ENCODE results near the gene NR6A1. TPM values are rescaled to one million over a fixed set of nuclear protein-coding genes. Genes with fewer than 3 reads are reported as not detected.

The NR6A1 gene
- total and polyA plus RNA-seq, 2 of the 8 experiments (the other 6 are each of a cell fraction or from before 2014, with no cell fraction given): 93.2 to 237 TPM

- H2BK20ac ChIP-seq (ENCODE audit: low read length): no peak overlapping the region
- no peak overlapping the region for H3K4me2 ChIP-seq (ENCODE audit: insufficient read depth in 1 of 2, low read depth in 2 of 2, low read length in 2 of 2)
- H3K23me2 ChIP-seq (ENCODE audit: low read depth, low read length): no peaks in the 10 kb centered on the region
- TF ChIP-seq EP300 (IDR thresholded peaks at IDR 0.05; ENCODE audit: borderline replicate concordance in 1 of 2, low read depth in 2 of 2, low read length in 2 of 2) (no peak), NRF1 (IDR thresholded peaks at IDR 0.05; ENCODE audit: low read depth, low read length) (no peak), PHF8 (conservative IDR thresholded peaks at IDR 0.05; ENCODE audit: low read depth, low read length) (no peak), SP1 (IDR thresholded peaks at IDR 0.05; ENCODE audit: low read depth, low read length) (no peak), SIN3A (conservative IDR thresholded peaks at IDR 0.05 in 1 of 2, IDR thresholded peaks at IDR 0.05 in 1 of 2; ENCODE audit: low read depth in 1 of 2, low read length in 2 of 2) (no peak), E2F6 (IDR thresholded peaks at IDR 0.05) (no peak), RAD21 (IDR thresholded peaks at IDR 0.05 in 1 of 2, conservative IDR thresholded peaks at IDR 0.05 in 1 of 2; ENCODE audit: low read depth in 2 of 2, low read length in 2 of 2) (no peak)
- H3K4me3 ChIP-seq (ENCODE audit: extremely low read depth in 1 of 4, insufficient read depth in 2 of 4, low read depth in 3 of 4, low read length in 4 of 4): no peak overlapping the region
- DNase-seq (ENCODE audit: low read depth in 1 of 2, low spot score in 2 of 2): no peak
- H3K4ac ChIP-seq (replicated peaks; ENCODE audit: insufficient read length, low read depth, low read length): no peak overlapping the region
- no peak overlapping the region for H2BK120ac ChIP-seq (replicated peaks; ENCODE audit: low read depth, low read length)
- H3K9ac ChIP-seq (replicated peaks in 1 of 4; ENCODE audit: extremely low read depth in 1 of 4, low read depth in 3 of 4, low read length in 3 of 4): no peak overlapping the region
- H4K5ac ChIP-seq (ENCODE audit: insufficient read length, low read depth, low read length): no peak overlapping the region
- H3K4me1 ChIP-seq (replicated peaks in 1 of 4; ENCODE audit: control insufficient read depth in 3 of 4, insufficient read depth in 4 of 4, low read length in 3 of 4): peaks cover 0 to 8% (median 0%) of the 10 kb centered on the region in 4 experiments; a peak in 2 of 7 replicates
- no peak overlapping the region for H3K27ac ChIP-seq (ENCODE audit: low read depth, low read length)
- H4K8ac ChIP-seq (ENCODE audit: extremely low read depth, insufficient read depth, low read length): no peak overlapping the region
- ChIA-PET CTCF (ENCODE audit: partially characterized antibody) (interaction anchor here (0.6 to 65.2 kb wide), 6 partner anchors 9 to 167 kb away, joined by 3 to 1529 read pairs (median 8); partner anchors contain the start of genes ARPC5L, NR6A1, OLFML2A and RPL35), POLR2A (ENCODE audit: partially characterized antibody) (interaction anchor here (1.2 to 1.3 kb wide), 2 partner anchors 9 to 54 kb away, joined by 3 to 4 read pairs; no protein-coding TSS in a partner anchor)
- H3K9me3 ChIP-seq (ENCODE audit: insufficient read depth in 2 of 2, low read depth in 1 of 2, low read length in 1 of 2): no peaks in the 10 kb centered on the region
- 82% methylated on average over 3 of the region's 3 CpGs; no CpG with 5 or more reads in 1 of the 2 experiments for WGBS, 2 experiments (ENCODE audit: extremely low coverage in 1 of 2, insufficient coverage in 1 of 2, insufficient read length in 1 of 2, insufficient replicate concordance in 2 of 2, low coverage in 1 of 2, low lambda C conversion rate in 2 of 2, missing lambda C conversion rate in 1 of 2)
- no peaks in the 10 kb centered on the region for H3K27me3 ChIP-seq (replicated peaks in 1 of 4; ENCODE audit: control insufficient read depth in 3 of 4, extremely low read depth in 1 of 4, insufficient read depth in 3 of 4, low read length in 3 of 4)
- H3K79me1 ChIP-seq (ENCODE audit: low read depth, low read length): no peaks in the 10 kb centered on the region
- no peak overlapping the region for H2BK12ac ChIP-seq (ENCODE audit: low read depth, low read length)
- FAIRE-seq: no peak
- no peak overlapping the region for H3K23ac ChIP-seq (ENCODE audit: insufficient read length)
- no peak overlapping the region for H2BK15ac ChIP-seq (ENCODE audit: low read length)
- no peak overlapping the region for H2BK5ac ChIP-seq (ENCODE audit: low read depth, low read length)
- no peaks in the 10 kb centered on the region for H4K20me1 ChIP-seq (replicated peaks in 1 of 2; ENCODE audit: control insufficient read depth in 1 of 2, insufficient read depth in 2 of 2, low read length in 2 of 2)
- H3K56ac ChIP-seq (replicated peaks; ENCODE audit: insufficient read length, low read depth, low read length): no peak overlapping the region
- H3K36me3 ChIP-seq (ENCODE audit: control insufficient read depth in 2 of 4, insufficient read depth in 4 of 4, low read length in 3 of 4): no peaks in the 10 kb centered on the region
- no peak overlapping the region for H2AK5ac ChIP-seq (ENCODE audit: low read depth, low read length)
- no peaks in the 10 kb centered on the region for H3K79me2 ChIP-seq (ENCODE audit: control insufficient read depth in 1 of 2, insufficient read depth in 2 of 2, low read length in 2 of 2)
- no peak overlapping the region for H3K14ac ChIP-seq (ENCODE audit: insufficient read length)
- H2AFZ ChIP-seq (ENCODE audit: low read length): no peak overlapping the region
- H4K91ac ChIP-seq (replicated peaks; ENCODE audit: insufficient read length, low read length): no peak overlapping the region
- no peak overlapping the region for H3K18ac ChIP-seq (ENCODE audit: extremely low read depth, low read length)
These were observed 31.3 kb upstream of the NR6A1 start for GRCh38 chr9:124802426-124802825.

All from H1 (cell line).